GM10266 (cell line): ENCODE data around the gene VAV2.

Experiments
- DNase-seq: peaks from one replicate; pipeline ENCODE4 v3.0.0; 2012; ENCODE audit errors: extremely low spot score
- CTCF ChIP-seq: IDR thresholded peaks from 2 replicates; pipeline ENCODE4 v1.5.1; 2012; ENCODE audit warnings: mild to moderate bottlenecking, low read depth; ENCODE audit not compliant: control insufficient read depth, insufficient read depth; ENCODE audit errors: missing control alignments

VAV2 gene

DNA sequence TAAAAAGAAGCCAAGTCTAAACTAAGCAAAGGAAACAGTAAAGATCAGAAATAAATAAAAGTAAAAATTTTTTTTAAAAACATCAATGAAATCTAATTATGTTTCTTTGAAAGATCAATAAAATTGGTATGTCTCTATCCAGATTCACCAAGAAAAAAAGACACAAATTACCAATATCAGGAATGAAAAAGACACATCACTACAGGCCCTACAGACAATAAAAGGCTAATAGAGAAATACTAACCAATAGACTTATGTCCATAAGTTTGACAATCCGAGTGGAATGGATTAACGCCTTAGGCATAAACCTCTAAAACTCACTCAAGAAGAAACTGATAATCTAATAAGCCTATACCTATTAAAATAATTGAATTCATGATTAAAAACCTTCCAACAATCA is 45.5 kb upstream of the VAV2 start:
- no peak for TF ChIP-seq CTCF
- DNase-seq = no peak

DNA sequence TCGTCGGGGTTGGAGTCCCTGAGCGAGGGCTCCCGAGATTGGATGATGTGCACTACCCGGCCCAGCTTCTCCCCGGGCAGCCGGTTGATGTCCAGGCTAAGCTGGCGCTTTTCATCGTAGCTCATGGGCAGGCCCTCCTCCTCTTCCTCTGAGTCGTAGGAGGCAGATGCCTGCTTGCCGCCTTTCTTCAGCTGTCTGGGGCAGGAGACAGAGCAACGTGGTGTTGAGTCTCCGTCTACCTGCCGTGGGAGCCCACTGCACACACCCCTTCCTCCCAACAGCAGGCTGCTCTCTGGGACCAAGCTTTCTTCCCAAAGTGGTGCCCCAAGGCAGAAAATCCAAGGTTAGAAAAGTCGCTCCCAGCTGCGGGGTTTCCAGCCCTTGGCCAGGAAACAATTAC is 44.0 kb upstream of the VAV2 start:
- no peak for DNase-seq
- no peak for TF ChIP-seq CTCF

DNA sequence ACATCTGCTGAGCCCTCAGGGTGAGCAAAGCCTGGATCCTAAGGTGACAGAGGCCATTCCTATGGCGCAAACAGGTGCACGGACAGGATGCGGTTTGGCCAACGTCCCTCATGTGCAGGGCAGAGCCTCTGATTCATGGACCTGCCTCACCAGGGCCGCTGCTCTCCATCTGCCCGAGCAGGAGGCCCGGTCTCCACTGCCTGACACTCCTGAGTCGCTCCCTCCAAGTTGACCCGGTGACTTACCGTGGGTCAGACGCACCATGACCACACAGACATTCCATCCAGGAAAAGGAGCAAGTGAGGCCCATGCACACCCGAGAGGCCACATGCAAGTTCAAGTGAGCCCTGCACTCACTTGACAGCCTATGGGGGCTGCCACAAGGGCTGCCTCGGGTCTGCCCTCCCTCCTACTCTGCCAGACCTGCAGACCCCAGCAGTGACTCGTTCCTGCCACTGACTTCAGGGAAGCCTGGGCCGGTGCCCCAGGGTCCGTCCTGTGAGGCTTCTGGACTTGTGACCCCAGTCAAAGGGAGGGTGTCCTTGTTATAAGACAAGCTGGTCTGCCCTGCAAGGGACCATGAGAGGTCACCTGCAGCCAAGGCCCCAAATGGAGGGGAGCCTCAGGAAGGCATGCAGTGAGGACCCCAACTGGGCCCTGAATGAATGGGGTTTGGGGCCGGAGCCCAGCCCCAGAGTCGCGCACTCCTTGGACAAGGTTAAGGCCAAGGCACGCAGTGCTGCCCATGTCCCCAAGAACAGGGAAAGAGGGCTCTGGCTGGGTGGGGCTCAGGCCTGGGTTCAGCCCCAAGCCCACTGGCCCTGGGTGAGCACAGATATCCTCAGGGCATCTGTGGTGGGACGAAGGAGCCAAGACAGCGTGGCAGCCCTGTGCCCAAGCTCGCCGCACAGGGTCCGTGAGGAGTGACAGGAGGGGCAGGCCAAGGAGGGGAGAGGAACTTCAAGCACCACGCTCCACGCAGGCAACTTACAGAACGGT is 43.2 kb upstream of the VAV2 start:
- no peak for DNase-seq
- no peak for TF ChIP-seq CTCF

GRCh38 chr9:134034215-134035040 is 42.3 kb upstream of the VAV2 start:
- no peak for TF ChIP-seq CTCF
- DNase-seq = no peak

GRCh38 chr9:134033516-134034214 is 41.5 kb upstream of the VAV2 start:
- no peak for TF ChIP-seq CTCF
- DNase-seq = no peak

DNA sequence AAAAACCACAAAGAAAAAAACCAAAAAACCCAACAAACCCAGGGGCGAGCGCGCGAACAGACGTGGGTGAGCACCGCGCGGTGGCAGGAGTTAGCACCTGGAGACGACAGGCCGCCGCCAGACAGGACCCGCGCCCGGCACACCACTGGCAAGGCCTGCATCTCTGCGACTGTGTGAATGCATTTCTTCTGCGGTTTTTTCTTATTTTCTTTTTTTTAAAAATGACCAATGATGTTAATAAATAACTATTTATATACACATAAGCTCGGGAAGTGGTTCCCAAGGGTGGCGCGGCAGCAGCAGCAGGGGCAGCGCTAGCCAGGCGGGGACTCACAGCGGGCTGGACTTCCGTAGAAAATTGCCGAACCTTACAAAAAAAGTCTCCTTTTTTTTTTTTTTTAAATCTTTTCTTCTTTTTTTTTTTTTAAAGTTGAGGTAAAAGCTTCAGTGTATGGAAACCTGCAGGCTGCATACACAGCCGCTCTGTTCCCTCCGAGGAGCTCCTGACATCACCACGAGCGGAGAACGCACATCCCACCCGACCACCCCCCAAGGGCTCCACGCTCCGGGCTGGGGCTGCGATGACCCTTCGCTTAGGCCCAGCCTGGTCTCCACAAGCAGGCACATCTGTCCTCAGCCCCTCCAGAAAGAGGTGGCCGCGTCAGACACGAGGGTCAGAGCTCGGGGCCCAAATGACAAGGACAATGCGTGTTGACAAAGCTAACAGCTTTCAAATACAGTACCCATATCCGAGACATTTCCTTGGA is 40.5 kb upstream of the VAV2 start:
- no peak for DNase-seq
- no peak for TF ChIP-seq CTCF
